ENCODE measurements around the gene GHRL.

- TF ChIP-seq, protein P1, sequence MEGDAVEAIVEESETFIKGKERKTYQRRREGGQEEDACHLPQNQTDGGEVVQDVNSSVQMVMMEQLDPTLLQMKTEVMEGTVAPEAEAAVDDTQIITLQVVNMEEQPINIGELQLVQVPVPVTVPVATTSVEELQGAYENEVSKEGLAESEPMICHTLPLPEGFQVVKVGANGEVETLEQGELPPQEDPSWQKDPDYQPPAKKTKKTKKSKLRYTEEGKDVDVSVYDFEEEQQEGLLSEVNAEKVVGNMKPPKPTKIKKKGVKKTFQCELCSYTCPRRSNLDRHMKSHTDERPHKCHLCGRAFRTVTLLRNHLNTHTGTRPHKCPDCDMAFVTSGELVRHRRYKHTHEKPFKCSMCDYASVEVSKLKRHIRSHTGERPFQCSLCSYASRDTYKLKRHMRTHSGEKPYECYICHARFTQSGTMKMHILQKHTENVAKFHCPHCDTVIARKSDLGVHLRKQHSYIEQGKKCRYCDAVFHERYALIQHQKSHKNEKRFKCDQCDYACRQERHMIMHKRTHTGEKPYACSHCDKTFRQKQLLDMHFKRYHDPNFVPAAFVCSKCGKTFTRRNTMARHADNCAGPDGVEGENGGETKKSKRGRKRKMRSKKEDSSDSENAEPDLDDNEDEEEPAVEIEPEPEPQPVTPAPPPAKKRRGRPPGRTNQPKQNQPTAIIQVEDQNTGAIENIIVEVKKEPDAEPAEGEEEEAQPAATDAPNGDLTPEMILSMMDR (conservative IDR thresholded peaks at IDR 0.05), result no peak
- TF ChIP-seq EZH2 (IDR thresholded peaks at IDR 0.05; ENCODE audit: low read depth), result no peak
Measured at GRCh38 chr3:10292505-10293419, at the start of gene GHRL.

Measured in PC-9 (cell line).